ENCODE measurements around the gene CTIF.

Gene CTIF

GRCh38 chr18:48766026-48766425 lies 227.2 kb downstream of the CTIF start:
- no peak for DNase-seq (ENCODE audit: low read depth in 1 of 2, low spot score in 1 of 2)

GRCh38 chr18:48766487-48766886 lies 227.7 kb downstream of the CTIF start:
- no peak for DNase-seq (ENCODE audit: low read depth in 1 of 2, low spot score in 1 of 2)

DNA sequence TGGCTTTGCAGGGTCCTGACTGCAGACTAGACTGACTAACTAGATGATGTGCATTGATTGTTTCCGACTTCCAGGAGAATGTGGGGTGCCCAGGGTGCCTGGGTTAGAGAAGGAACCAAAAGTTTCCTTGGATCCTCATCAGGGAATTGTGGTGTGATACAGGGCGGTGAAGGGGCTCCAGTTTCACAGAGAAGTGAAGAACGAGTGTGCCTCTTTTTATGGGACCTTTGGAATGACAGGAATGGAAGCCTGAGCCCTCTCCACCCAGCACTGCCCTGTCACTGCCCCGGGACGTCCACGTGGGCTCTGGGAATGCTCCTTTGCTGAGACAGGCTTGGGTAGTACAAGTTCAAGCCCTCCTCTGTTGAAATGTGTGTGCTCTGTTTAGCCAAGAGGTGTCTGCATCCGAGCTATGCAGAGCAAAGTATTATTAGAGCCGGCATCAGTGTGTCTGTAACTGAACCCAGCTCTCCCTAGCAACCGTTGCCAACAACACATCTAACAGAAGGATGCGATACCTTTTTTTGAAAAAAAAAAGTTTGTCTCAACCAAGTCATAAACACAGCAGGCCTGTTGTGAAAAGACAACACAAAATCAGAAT lies 228.4 kb downstream of the CTIF start:
- DNase-seq (ENCODE audit: low read depth in 1 of 2, low spot score in 1 of 2) = no peak

DNA sequence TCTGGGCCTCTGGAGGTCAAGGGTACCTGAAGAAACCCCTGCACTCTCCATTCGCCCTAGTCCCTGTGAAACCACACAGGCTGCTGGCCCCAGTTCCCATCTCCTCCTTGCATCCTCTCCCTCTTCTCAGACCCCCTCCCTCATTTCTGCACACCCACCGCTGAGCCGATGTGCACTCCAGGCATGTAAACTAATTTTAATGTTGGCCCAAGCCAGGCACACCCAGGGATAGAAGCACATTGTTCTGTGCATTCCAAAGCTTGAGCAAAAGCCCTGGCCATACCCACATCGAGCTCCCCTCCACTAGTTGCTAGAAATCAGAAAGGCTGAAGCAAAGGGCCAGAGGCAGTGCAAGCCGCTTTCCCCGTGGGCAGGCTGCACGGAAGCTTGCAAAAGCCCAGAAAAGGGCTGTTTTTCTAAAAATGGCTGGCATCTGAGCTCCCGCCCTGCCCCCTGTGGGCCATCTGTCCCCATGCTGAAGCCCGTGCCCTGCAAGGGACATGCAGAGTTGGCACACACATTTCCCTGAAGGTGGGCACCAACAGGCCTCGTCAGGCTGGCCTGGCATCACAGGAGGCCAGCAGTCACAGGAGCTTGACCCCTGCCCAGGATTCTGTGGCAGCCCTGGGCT lies 230.3 kb downstream of the CTIF start:
- DNase-seq (ENCODE audit: low read depth in 1 of 2, low spot score in 1 of 2) = no peak

GRCh38 chr18:48770243-48770642 lies 231.4 kb downstream of the CTIF start:
- DNase-seq (ENCODE audit: low read depth in 1 of 2, low spot score in 1 of 2) = no peak

DNA sequence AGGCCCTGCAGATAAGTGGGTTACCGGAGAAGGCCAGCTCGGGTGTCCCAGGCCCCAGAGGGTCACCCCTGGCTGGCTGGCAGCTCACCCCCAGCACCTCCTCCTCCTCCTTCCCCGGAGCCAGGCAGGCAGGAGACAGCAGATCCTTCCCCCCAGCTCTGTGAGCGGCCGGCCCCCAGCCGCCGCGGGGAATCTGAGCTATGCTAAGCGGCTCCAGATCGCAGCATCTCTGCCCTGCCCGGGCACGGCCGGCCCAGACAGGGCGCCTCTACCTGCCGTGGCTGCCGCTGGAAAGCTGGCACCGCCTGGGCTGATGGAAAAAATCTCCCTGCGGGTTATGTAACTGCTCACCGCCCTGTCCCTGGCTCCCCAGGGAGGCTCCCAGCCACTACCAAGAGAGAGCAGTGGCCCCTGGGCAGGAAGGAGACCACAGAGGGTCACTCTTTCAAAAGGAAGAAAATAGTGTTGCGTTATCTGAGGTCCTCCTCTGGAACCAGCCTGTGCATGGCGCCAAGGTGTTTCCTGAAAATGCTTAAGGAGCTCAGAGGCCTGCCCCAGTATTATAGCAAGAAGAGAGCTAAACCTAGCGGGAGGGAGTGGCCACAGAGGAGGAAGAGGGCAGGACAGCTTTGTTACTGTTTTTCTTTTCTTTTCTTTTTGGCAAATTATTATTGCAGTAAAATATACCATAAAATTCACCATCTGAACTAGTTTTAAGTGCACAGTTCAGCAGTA lies 233.0 kb downstream of the CTIF start:
- DNase-seq (ENCODE audit: low read depth in 1 of 2, low spot score in 1 of 2) = no peak

- DNase-seq (ENCODE audit: low read depth in 1 of 2, low spot score in 1 of 2) = no peak
Observed at GRCh38 chr18:48772457-48772856, 233.6 kb downstream of the CTIF start.

GRCh38 chr18:48773821-48774220 lies 235.0 kb downstream of the CTIF start:
- no peak for DNase-seq (ENCODE audit: low read depth in 1 of 2, low spot score in 1 of 2)

DNA sequence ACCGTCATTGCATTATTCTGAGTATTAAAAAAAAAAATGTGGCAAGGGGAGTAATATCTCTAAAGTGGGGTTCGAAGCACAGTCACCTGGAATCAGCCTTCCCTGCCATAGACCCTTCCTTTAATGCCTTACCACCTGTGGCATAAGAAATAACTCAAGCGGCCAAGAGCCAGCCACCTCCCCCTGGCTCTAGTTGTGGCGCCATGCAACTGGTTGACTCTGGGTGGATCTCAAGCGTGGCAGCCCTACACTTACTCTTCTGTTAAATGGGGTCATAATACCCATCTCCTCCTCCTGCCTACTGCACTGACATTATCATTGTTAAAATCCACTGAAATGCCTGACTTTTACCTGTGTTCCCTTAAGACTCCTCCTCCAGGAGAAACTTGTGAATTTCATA lies 236.1 kb downstream of the CTIF start:
- DNase-seq (ENCODE audit: low read depth in 1 of 2, low spot score in 1 of 2) = no peak

- DNase-seq (ENCODE audit: low read depth in 1 of 2, low spot score in 1 of 2) = no peak
Observed at GRCh38 chr18:48775372-48776155, 236.7 kb downstream of the CTIF start.

DNA sequence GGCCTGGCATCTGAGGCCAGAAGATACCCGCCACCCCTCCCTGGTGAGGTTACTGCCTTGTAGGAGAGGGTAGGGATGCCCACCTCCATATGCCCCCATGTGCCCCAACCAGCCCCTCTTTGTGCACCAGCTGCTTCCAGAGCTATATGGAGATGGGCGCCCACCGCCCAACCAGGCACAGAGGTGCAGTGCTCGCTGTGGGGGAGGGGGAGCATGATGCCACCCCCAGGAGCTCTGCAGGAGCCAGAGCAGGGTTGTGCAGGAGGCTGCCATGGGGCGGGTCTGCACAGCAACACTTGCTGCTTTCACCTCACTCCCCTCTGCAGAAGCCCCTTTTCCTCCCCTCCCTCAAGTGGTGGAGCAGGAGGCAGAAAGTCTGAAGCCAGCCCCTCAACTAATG lies 237.3 kb downstream of the CTIF start:
- no peak for DNase-seq (ENCODE audit: low read depth in 1 of 2, low spot score in 1 of 2)

GRCh38 chr18:48776641-48777025 lies 237.8 kb downstream of the CTIF start:
- DNase-seq (ENCODE audit: low read depth in 1 of 2, low spot score in 1 of 2) = no peak

DNA sequence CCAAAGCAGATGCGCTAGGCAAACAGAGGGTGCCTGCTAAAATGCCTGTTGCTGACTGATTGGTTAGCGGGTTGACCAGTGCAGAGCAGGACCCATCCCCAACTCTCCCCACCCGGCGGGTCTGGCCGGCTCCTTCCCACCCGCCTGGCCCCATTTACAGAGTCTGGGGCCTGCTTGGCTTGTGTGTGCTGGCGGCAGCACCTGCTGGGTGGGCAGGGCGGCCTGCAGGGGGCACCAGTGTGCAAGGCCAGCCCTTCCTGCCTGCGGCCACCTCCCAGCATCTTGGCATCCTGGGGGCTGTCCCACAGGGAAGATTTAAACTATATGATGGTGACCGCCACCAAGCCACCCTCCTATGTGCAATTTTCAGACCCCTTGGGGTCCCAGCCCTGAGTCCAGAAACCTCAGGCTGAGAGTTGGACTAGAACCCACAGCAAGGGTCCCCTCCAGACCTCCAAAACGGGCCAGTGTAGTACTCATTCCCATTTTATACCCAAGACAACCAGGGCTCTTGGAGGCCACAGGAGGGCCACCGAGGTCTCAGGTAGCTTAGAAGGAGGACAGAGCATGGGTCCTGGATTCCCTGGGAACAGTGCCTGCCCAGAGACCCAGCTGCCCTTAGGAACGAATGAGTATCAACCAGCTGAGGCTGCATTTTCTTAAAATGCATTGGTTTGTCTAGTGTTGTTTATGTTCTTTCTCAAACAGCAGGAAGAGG lies 238.4 kb downstream of the CTIF start:
- peak; percentile 46 to 56 for DNase-seq (ENCODE audit: low read depth in 1 of 2, low spot score in 1 of 2)

DNA sequence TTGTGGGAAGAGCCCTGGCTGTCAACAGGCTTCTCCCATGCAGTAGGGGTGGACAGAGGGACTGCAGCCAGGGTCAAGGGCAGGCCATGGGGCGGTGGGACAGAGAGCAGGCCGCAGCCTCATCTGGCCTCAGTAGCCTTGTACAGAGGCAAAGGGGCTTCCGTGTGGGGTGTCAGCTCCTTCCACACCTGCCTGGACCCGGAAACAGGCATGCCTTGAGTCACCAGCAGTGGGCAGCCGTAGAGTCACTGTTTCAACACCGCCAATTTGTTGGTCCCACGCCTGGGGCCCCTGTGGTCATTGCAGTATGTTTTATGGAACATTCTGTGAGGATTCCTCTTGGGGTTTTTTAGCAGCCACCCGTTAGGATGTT lies 238.9 kb downstream of the CTIF start:
- DNase-seq (ENCODE audit: low read depth in 1 of 2, low spot score in 1 of 2) = no peak

DNA sequence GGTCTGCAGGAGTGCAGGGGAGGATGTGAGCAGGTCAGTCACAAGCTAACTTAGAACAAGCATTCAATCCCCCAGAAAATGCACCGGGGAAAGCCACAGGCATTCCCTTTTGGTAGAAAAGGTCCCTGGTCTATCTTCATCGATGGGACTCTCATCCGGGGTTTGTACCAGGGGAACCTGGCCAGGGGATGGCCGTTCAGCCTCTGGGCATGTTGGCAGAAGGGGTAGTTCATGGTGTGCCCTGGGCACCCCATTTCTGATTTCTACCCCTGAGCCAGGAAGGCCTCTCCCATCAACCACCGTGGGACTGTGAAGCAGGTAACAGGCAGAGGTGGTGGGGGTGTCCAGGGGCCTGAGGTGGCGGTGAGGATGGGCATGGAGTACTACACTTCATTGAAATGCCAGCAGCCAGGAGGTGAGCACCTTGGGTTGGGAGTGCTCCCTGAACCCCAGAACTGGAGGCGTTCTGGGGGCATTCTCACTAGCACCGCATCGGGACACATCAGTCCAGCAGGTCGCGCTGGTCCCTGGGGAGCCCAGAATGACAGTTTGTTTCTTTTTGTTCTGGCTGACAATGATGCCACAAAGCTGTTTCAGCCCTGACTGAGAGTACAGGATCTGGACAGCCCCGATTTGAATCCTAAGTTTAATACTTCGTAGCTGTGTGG lies 239.6 kb downstream of the CTIF start:
- no peak for DNase-seq (ENCODE audit: low read depth in 1 of 2, low spot score in 1 of 2)

DNA sequence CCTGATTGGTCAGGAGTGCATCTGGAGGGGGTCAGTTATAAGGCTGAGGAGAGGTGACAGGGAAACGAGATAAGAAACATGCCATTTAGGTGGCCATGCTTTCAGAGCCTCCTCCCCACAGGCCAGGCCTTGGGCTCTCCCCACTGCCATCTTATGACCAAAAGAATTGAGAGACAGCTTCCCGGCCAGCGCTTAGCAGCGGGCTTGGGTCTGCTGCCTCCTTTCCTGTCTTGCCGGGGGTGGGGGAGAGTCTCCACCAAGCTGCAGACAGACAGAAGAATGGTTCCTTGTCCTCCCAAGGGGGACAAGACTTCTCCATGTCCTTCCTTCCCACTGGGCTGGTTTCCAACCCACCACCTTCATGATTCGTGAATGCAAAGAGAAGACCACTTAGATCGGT lies 240.6 kb downstream of the CTIF start:
- no peak for DNase-seq (ENCODE audit: low read depth in 1 of 2, low spot score in 1 of 2)

- DNase-seq (ENCODE audit: low read depth in 1 of 2, low spot score in 1 of 2) = no peak
Observed at GRCh38 chr18:48780201-48780912, 241.5 kb downstream of the CTIF start.

DNA sequence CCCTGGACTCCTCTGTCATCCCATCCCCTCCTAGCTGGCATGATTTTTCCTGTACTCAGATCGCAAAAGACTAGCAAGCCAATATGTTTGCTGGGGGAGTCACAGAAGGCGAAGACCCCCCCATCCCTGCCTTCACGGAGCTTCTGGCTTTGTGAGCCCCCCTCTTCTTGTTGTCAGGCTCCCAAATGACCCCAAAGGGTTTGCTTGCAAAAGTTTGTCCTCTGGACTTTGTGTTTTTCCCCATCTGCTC lies 242.0 kb downstream of the CTIF start:
- DNase-seq (ENCODE audit: low read depth in 1 of 2, low spot score in 1 of 2) = no peak

GRCh38 chr18:48781163-48781987 lies 242.5 kb downstream of the CTIF start:
- no peak for DNase-seq (ENCODE audit: low read depth in 1 of 2, low spot score in 1 of 2)

- DNase-seq (ENCODE audit: low read depth in 1 of 2, low spot score in 1 of 2) = no peak
Observed at GRCh38 chr18:48781988-48782363, 243.1 kb downstream of the CTIF start.
